Middle frontal gyrus (tissue), 1 donor: ENCODE measurements around the gene NUP98.

Source experiments
- DNase-seq: peaks from one replicate; pipeline ENCODE4 v3.0.0-alpha.2; 2015; ENCODE audit warnings: low spot score; ENCODE audit errors: extremely low spot score

Gene NUP98

DNA sequence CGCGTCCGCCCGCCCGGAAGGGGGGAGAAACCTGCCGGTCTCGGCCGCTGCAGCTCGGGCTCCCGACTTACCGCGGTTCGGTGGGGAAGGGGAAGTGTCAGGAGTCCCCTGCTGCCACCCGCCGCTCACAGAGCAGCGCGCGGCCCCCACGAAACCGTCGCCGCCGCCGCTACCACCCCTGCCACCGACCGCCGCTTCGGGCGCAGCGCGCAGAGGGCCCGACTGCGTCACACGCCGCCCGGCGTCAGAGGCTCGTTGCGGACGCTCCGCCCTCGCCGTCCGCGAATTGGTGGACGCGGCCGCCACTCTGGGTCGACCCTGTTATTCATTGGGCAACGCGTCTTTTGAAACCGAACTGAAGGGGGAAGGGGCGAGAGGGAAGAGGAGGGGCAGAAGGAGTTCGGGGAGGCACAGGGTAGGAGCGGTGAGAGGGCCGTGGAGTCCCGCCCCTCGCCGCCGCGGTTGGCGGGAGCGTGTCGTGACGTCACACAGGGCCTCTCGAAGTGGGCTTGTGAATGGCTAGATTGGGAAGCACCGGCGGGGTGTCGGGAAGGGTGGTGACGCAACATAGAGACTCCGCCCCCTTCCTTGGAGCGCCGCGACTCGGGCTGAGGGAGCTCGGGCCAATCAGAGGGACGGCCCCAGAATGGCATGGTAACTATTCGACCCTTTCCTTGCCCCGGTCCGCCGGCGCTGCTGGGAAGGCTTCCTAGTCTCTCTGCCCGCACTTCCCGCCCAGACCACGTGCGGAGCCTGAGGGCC is at the start of gene NUP98:
TSS of gene NUP98 (minus strand) at position 226 of the 762 bp plus-strand sequence. CDS start 15,437 bp downstream, outside the sequence.
- peak; percentile 99 for DNase-seq

- no peak for DNase-seq
These were observed 48.3 kb upstream of the NUP98 start for GRCh38 chr11:3845670-3846069.

- no peak for DNase-seq
These were observed 47.9 kb upstream of the NUP98 start for GRCh38 chr11:3845246-3845645.

DNA sequence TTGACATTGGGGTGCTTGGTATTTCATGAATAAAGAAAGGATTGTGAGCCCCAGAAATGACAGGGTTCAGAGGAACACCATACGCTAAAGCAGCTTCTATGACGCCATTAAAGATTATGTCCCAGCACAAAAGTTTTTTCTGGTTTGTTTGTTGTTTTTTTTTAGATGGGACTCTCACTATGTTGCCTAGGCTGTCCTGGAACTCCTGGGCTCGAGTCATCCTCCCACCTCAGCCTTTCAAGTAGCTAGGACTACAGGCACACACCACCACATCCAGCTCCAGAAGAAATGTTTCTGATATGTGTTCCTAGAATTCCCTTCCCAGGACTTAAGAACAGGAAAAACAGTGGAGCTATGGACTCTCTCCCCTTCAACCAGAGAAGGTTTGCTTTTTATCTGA is 46.0 kb upstream of the NUP98 start:
- DNase-seq, result no peak

GRCh38 chr11:3841426-3842350 is 44.3 kb upstream of the NUP98 start:
- peak; percentile 71 for DNase-seq

- DNase-seq, result no peak
These were observed 43.6 kb upstream of the NUP98 start, which contains the start of gene RHOG for GRCh38 chr11:3840870-3841425. TSS of gene RHOG (minus strand) at chr11:3840959. CDS start at chr11:3828138, 12,821 bp downstream.

GRCh38 chr11:3840004-3840869 is 42.9 kb upstream of the NUP98 start:
- DNase-seq, result no peak

DNA sequence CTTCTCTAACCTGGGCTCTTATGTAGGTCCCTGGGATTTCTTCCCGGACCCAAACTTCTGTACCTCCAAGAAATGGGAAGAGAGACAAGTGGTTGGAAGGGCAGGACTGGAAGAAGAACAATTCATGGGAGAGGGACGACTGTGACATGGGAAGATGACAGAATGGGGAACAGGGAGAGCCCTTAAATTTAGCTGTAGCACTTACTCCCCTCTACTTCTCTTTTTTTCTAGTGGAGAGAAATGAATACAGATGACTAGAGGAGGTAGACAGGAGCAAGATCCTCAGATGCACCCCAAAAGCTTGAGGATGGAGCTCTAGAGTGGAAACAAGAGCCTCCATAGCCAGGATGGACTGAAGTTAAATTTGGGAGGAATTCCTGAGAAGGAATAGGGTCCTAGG is 41.1 kb upstream of the NUP98 start:
- DNase-seq, result no peak

- DNase-seq, result no peak
These were observed 40.4 kb upstream of the NUP98 start for GRCh38 chr11:3837793-3838192.

DNA sequence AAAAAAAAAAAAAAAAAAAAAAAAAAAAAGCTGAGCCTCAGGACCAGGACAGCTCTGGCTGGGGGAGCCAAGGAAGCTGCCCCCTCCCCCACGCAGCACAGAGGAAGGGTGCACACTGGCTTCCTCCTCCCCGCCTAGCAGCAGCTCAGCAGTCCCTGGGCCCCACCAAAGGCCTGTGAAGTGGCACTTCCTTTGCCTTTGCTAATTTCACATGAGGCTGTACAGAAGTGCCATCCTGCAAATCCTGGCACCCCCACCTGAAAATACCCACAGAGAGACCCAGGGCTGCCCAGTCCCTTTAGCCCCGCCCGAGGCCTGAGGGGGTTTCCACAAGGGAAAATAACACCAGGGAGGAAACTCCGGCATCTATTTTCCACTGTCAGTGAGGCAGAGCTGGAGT is 39.5 kb upstream of the NUP98 start:
- no peak for DNase-seq

GRCh38 chr11:3835751-3836150 is 38.4 kb upstream of the NUP98 start:
- DNase-seq, result no peak

DNA sequence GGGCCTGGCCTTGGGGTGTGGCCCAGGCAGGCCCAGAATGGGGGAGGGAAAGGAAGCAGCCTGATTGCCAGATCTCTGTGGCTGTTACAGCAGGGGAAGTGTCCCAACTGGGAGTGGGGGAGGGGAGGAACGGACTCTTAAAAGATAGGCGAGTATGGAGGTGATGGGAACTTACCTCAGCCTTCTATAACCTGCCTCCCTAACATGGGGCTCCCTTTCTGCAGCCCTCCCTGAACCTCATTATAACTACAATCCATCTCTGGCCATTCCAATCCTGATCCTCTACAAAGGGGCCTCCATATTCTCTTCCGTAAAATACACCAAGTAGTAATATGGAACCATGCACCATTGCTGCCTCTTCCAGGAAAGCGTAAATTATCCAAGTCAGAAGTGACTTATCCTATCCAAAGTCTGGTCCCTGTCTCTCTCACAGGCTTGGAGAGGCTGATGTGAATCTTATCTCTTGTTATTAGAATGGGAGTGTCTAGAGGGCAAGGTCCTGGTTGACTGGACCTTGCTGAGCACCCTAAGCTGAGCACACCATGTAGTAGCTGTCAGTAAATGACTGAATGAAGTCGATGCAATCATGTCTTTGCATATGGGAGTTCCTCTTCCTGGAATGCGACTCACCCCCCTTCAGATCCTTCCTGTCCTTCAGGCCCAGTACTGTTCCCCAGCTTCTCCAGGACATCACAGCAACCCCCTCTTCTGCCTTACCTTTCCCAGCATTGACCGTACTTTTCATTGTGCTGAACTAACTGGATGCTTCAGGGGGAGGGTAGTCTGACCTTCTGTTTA is 37.5 kb upstream of the NUP98 start:
- no peak for DNase-seq

- no peak for DNase-seq
These were observed 37.0 kb upstream of the NUP98 start for GRCh38 chr11:3834349-3834663.

GRCh38 chr11:3833449-3833848 is 36.1 kb upstream of the NUP98 start:
- DNase-seq, result no peak

- no peak for DNase-seq
These were observed 35.5 kb upstream of the NUP98 start for GRCh38 chr11:3832816-3833215.

GRCh38 chr11:3831378-3832239 is 34.3 kb upstream of the NUP98 start:
- DNase-seq, result no peak

GRCh38 chr11:3830730-3831129 is 33.4 kb upstream of the NUP98 start:
- DNase-seq, result no peak

- no peak for DNase-seq
These were observed 32.7 kb upstream of the NUP98 start for GRCh38 chr11:3830088-3830487.

- DNase-seq, result no peak
These were observed 30.3 kb upstream of the NUP98 start for GRCh38 chr11:3827434-3828186.
